ENCODE data around the gene NHSL2. TPM values are rescaled to one million over a fixed set of nuclear protein-coding genes. Genes with fewer than 3 reads are reported as not detected.

NHSL2 gene
- total and polyA plus RNA-seq, 8 donors = under 0.01 to 6.4 (median 1.7) TPM

DNA sequence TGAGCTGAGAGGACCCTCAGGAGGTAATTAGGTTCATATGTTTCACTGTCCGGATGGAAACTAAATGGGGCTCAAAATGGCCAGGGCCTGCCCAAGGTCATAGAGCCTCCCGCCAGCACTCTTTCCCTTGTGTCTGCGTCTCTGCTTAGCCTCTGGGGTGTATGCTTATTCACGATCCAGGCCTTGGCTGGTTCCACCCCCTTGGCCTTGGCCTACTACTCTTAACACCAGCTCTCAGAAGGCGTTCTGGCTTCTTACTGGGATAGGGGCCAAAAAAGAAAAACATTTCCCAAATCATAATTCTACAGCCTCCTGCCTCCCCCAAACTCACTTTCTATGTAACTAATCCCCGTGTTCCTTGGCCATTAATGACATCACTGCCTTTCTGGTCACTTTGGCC is 152.3 kb downstream of the NHSL2 start:
- H3K36me3 ChIP-seq = no peaks in the 10 kb centered on the region
- DNase-seq = peak in 1 of 2 donors; percentile 57
- 49 to 65% (median 60%) methylated on average over 5 to 6 of the region's 6 CpGs for WGBS, 5 donors
- intact Hi-C loops (cut with DNase I; ENCODE audit: low total_unique reads) = no loop called here
- H3K4me1 ChIP-seq = peaks cover 0 to 6% (median 0%) of the 10 kb centered on the region in 4 donors
- no peaks in the 10 kb centered on the region for H3K27me3 ChIP-seq
- TF ChIP-seq POLR2AphosphoS5 (IDR thresholded peaks at IDR 0.05) = no peak
- no peak for TF ChIP-seq POLR2A (IDR thresholded peaks at IDR 0.05)
- TF ChIP-seq, protein P1, sequence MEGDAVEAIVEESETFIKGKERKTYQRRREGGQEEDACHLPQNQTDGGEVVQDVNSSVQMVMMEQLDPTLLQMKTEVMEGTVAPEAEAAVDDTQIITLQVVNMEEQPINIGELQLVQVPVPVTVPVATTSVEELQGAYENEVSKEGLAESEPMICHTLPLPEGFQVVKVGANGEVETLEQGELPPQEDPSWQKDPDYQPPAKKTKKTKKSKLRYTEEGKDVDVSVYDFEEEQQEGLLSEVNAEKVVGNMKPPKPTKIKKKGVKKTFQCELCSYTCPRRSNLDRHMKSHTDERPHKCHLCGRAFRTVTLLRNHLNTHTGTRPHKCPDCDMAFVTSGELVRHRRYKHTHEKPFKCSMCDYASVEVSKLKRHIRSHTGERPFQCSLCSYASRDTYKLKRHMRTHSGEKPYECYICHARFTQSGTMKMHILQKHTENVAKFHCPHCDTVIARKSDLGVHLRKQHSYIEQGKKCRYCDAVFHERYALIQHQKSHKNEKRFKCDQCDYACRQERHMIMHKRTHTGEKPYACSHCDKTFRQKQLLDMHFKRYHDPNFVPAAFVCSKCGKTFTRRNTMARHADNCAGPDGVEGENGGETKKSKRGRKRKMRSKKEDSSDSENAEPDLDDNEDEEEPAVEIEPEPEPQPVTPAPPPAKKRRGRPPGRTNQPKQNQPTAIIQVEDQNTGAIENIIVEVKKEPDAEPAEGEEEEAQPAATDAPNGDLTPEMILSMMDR (IDR thresholded peaks at IDR 0.05) = no peak
- no peak for TF ChIP-seq EP300 (IDR thresholded peaks at IDR 0.05)
- no peaks in the 10 kb centered on the region for H3K9me3 ChIP-seq
- H3K4me3 ChIP-seq = no peak overlapping the region
- H3K27ac ChIP-seq = peak overlapping the region in 2 of 5 donors; percentile 7 to 76

DNA sequence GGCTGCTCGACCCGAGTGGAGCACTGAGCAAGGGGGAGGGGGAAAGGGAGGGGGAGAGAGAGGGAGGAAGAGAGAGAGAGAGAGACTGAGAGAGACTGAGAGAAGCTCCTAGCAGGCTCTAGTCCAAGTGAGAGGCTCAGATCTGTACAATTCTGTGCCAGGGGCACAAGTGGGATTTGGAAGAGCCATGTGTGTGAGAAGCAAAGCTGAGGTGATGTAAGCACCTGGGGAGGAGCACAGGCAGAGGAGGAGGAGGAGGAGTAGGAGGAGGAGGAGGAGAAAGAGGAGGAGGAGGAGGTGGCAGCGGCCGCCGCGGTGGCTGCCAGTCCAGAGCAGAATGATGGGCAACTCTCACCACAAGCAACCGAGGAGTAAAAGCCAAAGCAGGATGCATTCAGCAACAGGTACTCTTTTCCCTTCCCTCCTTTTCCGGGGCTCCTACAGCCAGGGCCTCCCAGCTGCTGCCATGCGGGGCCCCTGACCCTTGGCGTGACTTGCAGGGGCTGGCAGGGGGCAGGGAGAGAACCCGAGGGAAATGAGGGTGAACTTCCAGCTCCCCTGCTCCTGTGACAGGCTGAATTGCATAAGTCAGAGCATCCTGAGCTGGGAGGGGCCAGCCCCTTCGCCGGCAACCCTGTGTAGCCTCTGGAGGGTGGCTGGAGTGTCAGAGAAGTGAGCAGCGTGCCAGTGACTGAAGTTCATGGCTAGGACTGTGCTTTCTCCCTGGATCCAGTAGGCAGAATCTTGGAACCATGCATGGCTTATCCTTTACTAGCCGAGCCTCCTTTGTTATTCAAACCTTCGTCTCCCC is 158.9 kb downstream of the NHSL2 start:
- 21 to 54% (median 34%) methylated on average over 9 to 16 of the region's 16 CpGs for WGBS, 5 donors
- H3K27me3 ChIP-seq = peaks cover 0 to 25% (median 5%) of the 10 kb centered on the region in 3 donors
- TF ChIP-seq, protein P1 (IDR thresholded peaks at IDR 0.05) = no peak
- TF ChIP-seq POLR2AphosphoS5 (IDR thresholded peaks at IDR 0.05) (no peak), EP300 (IDR thresholded peaks at IDR 0.05) (no peak), POLR2A (IDR thresholded peaks at IDR 0.05) (no peak)
- peak in 1 of 2 donors; percentile 27 for DNase-seq
- H3K4me1 ChIP-seq = peaks cover 0 to 17% (median 13%) of the 10 kb centered on the region in 4 donors
- peak overlapping the region in 2 of 4 donors; percentile 16 to 20 for H3K4me3 ChIP-seq
- H3K27ac ChIP-seq = peak overlapping the region in 1 of 5 donors; percentile 46
- intact Hi-C loops (cut with DNase I; ENCODE audit: low total_unique reads) = no loop called here
- no peaks in the 10 kb centered on the region for H3K9me3 ChIP-seq
- no peaks in the 10 kb centered on the region for H3K36me3 ChIP-seq

DNA sequence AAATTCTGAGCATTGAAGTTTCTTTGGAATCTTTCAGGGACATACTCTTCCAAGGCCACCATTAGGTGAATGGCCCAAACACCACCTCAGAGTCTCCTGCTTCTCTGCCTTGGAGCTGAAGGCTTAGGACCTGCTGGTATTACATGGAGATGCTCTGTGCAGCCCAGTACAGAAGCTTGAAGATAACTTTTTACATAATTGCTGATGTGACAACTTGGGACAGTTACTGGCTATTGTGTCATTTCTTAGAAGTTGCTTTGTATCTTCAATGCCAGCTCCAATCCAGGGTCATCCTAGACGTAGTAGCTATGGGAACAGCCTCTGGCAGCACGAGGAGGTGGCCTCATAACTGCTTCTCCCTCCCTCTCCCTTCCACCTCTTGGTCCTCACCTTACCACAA is 160.6 kb downstream of the NHSL2 start:
- peaks cover 0 to 17% (median 13%) of the 10 kb centered on the region in 4 donors for H3K4me1 ChIP-seq
- no peak for DNase-seq
- 32 to 83% (median 41%) methylated on average over 2 of the region's 2 CpGs for WGBS, 5 donors
- H3K27me3 ChIP-seq = peaks cover 0 to 25% (median 5%) of the 10 kb centered on the region in 3 donors
- intact Hi-C loops (cut with DNase I; ENCODE audit: low total_unique reads) = no loop called here
- H3K4me3 ChIP-seq = no peak overlapping the region
- no peak overlapping the region for H3K27ac ChIP-seq
- TF ChIP-seq, protein P1 (IDR thresholded peaks at IDR 0.05) = no peak
- TF ChIP-seq POLR2A (IDR thresholded peaks at IDR 0.05) (no peak), EP300 (IDR thresholded peaks at IDR 0.05) (no peak), POLR2AphosphoS5 (IDR thresholded peaks at IDR 0.05) (no peak)
- H3K36me3 ChIP-seq = no peaks in the 10 kb centered on the region
- H3K9me3 ChIP-seq = no peaks in the 10 kb centered on the region

DNA sequence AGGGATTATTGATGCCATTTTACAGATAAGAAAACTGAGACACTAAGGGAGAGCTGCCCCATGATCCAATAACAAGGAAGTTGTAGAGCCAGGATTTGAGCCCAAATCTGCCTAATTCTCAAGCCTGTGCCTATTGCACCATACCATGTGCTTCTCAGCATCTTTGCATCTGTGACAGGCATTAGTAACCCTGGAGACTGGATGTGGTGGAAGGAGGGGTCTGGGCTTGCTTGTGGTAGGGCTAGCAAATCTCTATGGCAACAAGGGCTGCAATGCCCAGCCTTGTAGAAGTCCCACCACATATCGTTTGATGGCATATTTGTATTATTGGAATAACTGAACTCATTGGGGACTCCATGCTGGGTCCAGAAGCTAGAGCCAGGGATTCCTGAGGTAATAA is 163.0 kb downstream of the NHSL2 start:
- H3K27ac ChIP-seq = no peak overlapping the region
- TF ChIP-seq POLR2AphosphoS5 (IDR thresholded peaks at IDR 0.05) (no peak), POLR2A (IDR thresholded peaks at IDR 0.05) (no peak)

More for the DNA sequence above, 163.0 kb downstream of the NHSL2 start:
- no peak overlapping the region for H3K4me3 ChIP-seq
- no peaks in the 10 kb centered on the region for H3K36me3 ChIP-seq
- H3K4me1 ChIP-seq = peaks cover 0 to 16% (median 11%) of the 10 kb centered on the region in 4 donors
- DNase-seq = no peak
- intact Hi-C loops (cut with DNase I; ENCODE audit: low total_unique reads) = no loop called here
- H3K9me3 ChIP-seq = no peaks in the 10 kb centered on the region
- 81 to 92% (median 86%) methylated on average over 1 of the region's 1 CpG; no CpG with 5 or more reads in 1 of the 5 donors for WGBS, 5 donors
- H3K27me3 ChIP-seq = peaks cover 0 to 23% (median 5%) of the 10 kb centered on the region in 3 donors
